ENCODE data around the gene RGS7. TPM values are rescaled to one million over a fixed set of nuclear protein-coding genes. Genes with fewer than 3 reads are reported as not detected.

Gene RGS7
- polyA plus RNA-seq, 1 donor from 2014 or later = 24.2 TPM

GRCh38 chr1:241161188-241161689 lies 195.8 kb downstream of the RGS7 start:
- Histone ChIP-seq H3F3A (ENCODE audit: insufficient read depth, low read length, poor library complexity, severe bottlenecking) (no peaks in the 10 kb centered on the region), H3K9ac (ENCODE audit: low read length) (no peak overlapping the region), H3K27ac (ENCODE audit: low read length) (no peak overlapping the region), H3K79me2 (replicated peaks; ENCODE audit: insufficient read depth, low read length) (no peaks in the 10 kb centered on the region), H3K4me2 (ENCODE audit: low read length) (no peak overlapping the region), H3K4me3 (ENCODE audit: low read length) (no peak overlapping the region), H2AFZ (ENCODE audit: low read depth, low read length) (no peak overlapping the region), H3K9me2 (ENCODE audit: insufficient read depth, low read length) (no peaks in the 10 kb centered on the region), H3K27me3 (ENCODE audit: insufficient read depth, low read depth, low read length) (no peaks in the 10 kb centered on the region), H3K9me3 (ENCODE audit: low read length) (no peaks in the 10 kb centered on the region), H4K20me1 (ENCODE audit: insufficient read depth) (no peaks in the 10 kb centered on the region), H3K36me3 (ENCODE audit: insufficient read depth, low read length) (no peaks in the 10 kb centered on the region)
- no peak for TF ChIP-seq RAD21 (conservative IDR thresholded peaks at IDR 0.05)
- TF ChIP-seq TAF1 (IDR thresholded peaks at IDR 0.05; ENCODE audit: low read depth) = no peak
- TF ChIP-seq SMC3 (conservative IDR thresholded peaks at IDR 0.05; ENCODE audit: poor library complexity) = no peak
- TF ChIP-seq REST (IDR thresholded peaks at IDR 0.05; ENCODE audit: borderline replicate concordance) = no peak
- TF ChIP-seq EP300 (conservative IDR thresholded peaks at IDR 0.05; ENCODE audit: poor library complexity, severe bottlenecking) = no peak
- TF ChIP-seq EZH2 (IDR thresholded peaks at IDR 0.05; ENCODE audit: borderline replicate concordance, insufficient read depth, low read length, poor library complexity, severe bottlenecking) = no peak
- no peak for TF ChIP-seq POLR2AphosphoS5 (IDR thresholded peaks at IDR 0.05)
- TF ChIP-seq, protein P1, sequence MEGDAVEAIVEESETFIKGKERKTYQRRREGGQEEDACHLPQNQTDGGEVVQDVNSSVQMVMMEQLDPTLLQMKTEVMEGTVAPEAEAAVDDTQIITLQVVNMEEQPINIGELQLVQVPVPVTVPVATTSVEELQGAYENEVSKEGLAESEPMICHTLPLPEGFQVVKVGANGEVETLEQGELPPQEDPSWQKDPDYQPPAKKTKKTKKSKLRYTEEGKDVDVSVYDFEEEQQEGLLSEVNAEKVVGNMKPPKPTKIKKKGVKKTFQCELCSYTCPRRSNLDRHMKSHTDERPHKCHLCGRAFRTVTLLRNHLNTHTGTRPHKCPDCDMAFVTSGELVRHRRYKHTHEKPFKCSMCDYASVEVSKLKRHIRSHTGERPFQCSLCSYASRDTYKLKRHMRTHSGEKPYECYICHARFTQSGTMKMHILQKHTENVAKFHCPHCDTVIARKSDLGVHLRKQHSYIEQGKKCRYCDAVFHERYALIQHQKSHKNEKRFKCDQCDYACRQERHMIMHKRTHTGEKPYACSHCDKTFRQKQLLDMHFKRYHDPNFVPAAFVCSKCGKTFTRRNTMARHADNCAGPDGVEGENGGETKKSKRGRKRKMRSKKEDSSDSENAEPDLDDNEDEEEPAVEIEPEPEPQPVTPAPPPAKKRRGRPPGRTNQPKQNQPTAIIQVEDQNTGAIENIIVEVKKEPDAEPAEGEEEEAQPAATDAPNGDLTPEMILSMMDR (IDR thresholded peaks at IDR 0.05; ENCODE audit: poor library complexity, severe bottlenecking) = no peak
- TF ChIP-seq MXI1 (conservative IDR thresholded peaks at IDR 0.05; ENCODE audit: poor library complexity, severe bottlenecking) = no peak

- Histone ChIP-seq H3K9me2 (ENCODE audit: insufficient read depth, low read length) (no peaks in the 10 kb centered on the region), H4K20me1 (ENCODE audit: insufficient read depth) (no peaks in the 10 kb centered on the region), H3K79me2 (replicated peaks; ENCODE audit: insufficient read depth, low read length) (no peaks in the 10 kb centered on the region), H3F3A (ENCODE audit: insufficient read depth, low read length, poor library complexity, severe bottlenecking) (no peaks in the 10 kb centered on the region), H3K27me3 (ENCODE audit: insufficient read depth, low read depth, low read length) (no peaks in the 10 kb centered on the region), H2AFZ (ENCODE audit: low read depth, low read length) (no peak overlapping the region), H3K9ac (ENCODE audit: low read length) (no peak overlapping the region), H3K27ac (ENCODE audit: low read length) (no peak overlapping the region), H3K9me3 (ENCODE audit: low read length) (no peaks in the 10 kb centered on the region), H3K4me3 (ENCODE audit: low read length) (no peak overlapping the region), H3K36me3 (ENCODE audit: insufficient read depth, low read length) (no peaks in the 10 kb centered on the region), H3K4me2 (ENCODE audit: low read length) (no peak overlapping the region)
- TF ChIP-seq RAD21 (conservative IDR thresholded peaks at IDR 0.05) (no peak), REST (IDR thresholded peaks at IDR 0.05; ENCODE audit: borderline replicate concordance) (no peak), EZH2 (IDR thresholded peaks at IDR 0.05; ENCODE audit: borderline replicate concordance, insufficient read depth, low read length, poor library complexity, severe bottlenecking) (no peak), SMC3 (conservative IDR thresholded peaks at IDR 0.05; ENCODE audit: poor library complexity) (no peak), TAF1 (IDR thresholded peaks at IDR 0.05; ENCODE audit: low read depth) (no peak), POLR2AphosphoS5 (IDR thresholded peaks at IDR 0.05) (no peak), MXI1 (conservative IDR thresholded peaks at IDR 0.05; ENCODE audit: poor library complexity, severe bottlenecking) (no peak), EP300 (conservative IDR thresholded peaks at IDR 0.05; ENCODE audit: poor library complexity, severe bottlenecking) (no peak)
- TF ChIP-seq, protein P1 (IDR thresholded peaks at IDR 0.05; ENCODE audit: poor library complexity, severe bottlenecking) = no peak
Observed at GRCh38 chr1:241157435-241157834, 199.6 kb downstream of the RGS7 start.
